GM21825 (cell line): ENCODE data around the gene POLR1F.
"Not testable (repeated sequence)": the region's sequence is repeated elsewhere in the genome, so short reads cannot be mapped to it uniquely, and the experiment has no call there.

ENCODE experiments used
- ATAC-seq: cut with Tn5 transposase; IDR thresholded peaks from one replicate; pipeline ENCODE4 v1.9.1; 2021; ENCODE audit warnings: mild to moderate bottlenecking, moderate library complexity; ENCODE audit not compliant: unreplicated experiment

POLR1F gene, protein sequence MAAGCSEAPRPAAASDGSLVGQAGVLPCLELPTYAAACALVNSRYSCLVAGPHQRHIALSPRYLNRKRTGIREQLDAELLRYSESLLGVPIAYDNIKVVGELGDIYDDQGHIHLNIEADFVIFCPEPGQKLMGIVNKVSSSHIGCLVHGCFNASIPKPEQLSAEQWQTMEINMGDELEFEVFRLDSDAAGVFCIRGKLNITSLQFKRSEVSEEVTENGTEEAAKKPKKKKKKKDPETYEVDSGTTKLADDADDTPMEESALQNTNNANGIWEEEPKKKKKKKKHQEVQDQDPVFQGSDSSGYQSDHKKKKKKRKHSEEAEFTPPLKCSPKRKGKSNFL

DNA sequence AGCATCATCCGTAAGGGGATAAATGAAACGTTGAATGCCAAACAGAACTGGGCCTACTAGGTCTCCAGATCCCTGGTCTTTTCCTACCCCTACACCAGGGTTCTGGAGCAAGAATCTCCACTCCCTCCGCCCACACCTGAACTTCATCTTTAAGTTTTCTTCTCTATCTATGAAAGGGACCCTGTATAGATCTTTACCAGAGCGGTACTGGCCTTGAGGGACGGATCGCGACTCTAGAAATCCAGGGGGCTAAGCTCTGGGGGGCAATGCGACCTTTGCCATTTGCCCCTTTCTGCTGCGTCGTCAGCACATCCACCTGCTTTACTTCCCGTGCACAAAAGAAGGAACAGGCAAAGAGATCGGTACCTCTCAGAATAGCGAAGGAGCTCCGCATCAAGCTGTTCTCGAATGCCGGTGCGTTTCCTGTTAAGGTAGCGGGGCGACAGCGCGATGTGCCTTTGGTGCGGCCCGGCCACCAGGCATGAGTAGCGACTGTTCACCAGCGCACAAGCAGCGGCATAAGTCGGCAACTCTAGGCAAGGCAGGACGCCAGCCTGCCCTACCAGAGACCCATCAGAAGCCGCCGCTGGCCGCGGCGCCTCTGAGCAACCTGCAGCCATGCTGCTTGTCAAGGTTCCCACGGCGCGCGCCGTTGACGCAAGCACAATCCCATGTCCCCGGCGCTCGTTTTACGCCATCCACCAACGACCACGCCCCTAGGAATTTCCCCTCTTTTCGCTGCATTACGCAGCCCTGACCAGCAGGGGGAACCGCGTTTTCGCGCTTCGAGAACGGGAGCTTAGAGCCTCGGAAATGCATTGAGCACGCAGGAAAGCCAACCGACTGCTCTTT, at the start of gene POLR1F:
Gene POLR1F, minus strand, starts transcription at position 641 of the 852 bp plus-strand sequence. Its CDS starts 21 bp downstream, at position 620.
- peak; percentile 99 for ATAC-seq

- ATAC-seq = no peak
Observed at GRCh38 chr7:19754521-19755116, 45.8 kb upstream of the POLR1F start.

GRCh38 chr7:19752020-19752419, 43.2 kb upstream of the POLR1F start:
- no peak for ATAC-seq

GRCh38 chr7:19749658-19750057, 40.8 kb upstream of the POLR1F start:
- no peak for ATAC-seq

DNA sequence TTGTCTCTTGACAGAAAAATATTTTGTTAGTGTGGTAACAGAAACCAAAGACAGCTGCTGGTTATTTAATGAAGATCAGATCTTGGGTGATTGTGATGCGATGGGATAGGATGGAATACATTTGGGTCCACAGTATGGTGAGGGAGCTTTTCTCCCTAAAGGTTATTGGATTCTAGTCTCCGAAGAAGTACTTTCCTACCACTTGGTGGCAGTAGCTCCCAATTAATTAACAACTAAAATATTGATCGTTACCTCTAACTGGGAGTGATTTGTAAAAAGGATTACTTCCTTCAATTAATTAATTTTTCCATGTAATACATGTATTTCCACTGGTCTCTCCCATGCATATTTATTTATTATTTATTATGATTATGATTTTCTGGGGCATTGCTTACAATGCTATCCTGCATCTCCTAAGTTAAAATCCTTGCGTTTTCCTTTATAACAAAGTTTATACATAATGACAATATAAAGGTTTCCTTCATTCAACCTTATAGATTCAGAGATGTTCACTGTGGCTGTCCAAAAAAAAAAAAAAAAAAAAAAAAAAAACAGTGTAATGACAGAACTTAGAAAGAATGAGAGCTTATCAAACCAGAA, 39.0 kb upstream of the POLR1F start:
- no peak for ATAC-seq

GRCh38 chr7:19744075-19744474, 35.2 kb upstream of the POLR1F start:
- ATAC-seq = no peak

DNA sequence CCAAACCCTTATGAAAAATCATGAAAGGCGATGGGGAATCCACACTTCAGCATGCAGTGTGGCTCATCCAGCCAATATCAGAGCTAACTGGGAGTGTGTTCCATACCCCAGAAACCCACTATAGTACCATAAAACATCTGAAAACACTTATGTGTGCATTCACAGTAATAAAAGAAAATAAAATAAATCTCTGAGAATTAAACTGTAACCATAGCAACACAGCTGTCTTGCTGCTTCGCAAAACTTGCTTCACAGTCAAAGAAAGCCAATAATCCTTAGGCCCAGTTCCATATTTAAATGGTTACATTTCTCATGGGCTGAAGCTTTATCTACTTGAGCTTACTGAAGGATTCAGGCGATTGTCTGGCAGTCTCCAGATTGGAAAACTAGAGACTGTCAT, 19.9 kb upstream of the POLR1F start:
- no peak for ATAC-seq

DNA sequence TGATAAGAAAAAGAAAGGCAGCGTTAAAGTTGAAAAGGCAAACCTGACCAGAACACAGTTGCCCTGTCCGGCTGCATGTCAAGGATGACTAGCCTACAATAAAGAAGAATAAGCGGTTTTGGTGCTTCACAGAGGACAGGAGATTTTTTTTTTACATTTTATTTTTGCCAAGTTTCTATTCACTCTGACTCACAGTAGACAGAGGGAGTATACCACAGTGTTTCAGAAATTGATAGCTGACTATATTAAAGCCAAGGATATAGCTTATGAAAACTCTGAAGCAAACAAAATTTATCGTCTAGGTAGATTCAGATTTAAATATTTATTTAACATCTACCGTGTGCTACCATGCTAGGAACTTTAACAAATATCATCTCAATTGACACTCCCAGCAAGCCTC, 16.9 kb upstream of the POLR1F start:
- ATAC-seq = no peak

DNA sequence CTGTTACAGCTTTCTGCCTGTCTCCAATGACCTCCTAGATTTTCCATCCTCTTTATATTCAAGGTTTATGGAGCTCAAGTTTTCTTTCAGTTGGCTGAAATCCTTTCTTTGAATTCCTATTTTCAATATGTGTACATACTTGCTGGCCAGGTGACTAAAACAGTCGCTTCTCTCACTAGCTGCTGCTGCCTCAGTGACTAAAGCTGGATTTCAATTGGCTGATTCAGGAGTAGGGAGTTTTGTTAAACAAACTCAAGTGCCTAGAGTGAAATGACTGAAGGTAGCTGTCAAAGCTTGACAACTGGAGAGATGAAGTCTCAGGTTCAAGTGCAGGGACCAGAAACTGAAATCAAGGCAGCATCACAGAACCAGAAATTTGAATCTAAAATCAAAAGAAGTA, 6.7 kb upstream of the POLR1F start:
- no peak for ATAC-seq

DNA sequence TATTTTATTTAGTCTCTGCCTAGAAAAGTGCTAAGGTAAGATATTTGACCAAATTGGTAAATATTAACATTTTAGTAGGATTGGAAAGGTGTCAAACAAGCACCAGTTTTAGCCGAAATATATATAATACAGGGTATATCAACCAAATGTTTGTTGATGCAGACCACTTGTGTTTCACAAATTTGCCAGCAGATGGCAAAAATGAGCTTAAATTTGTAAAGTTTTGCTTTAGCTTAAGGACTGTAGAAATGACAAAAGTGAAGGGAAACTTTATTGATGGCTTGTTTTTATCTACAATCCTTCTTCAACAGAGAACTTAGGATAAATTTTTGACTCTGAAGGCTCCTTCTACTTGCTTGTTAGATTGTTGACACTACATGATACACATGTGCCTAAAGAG, 4.8 kb upstream of the POLR1F start:
- no peak for ATAC-seq

DNA sequence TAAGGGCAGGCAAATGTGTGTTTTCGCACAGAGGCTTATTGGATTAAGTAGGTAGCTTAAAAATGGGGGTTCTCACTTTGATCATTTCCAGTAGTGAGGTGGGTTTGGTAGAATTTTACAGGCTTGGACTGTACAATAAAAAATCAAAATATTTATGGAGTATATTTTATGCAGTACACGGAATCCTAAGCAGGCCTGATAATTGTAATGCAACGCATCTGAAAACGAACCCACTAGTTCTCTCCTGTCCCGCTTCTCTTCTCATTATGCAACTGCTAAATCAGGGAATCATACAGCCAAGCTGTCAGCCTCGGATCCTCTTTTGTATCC, 377 bp upstream of the POLR1F start:
- ATAC-seq = no peak

DNA sequence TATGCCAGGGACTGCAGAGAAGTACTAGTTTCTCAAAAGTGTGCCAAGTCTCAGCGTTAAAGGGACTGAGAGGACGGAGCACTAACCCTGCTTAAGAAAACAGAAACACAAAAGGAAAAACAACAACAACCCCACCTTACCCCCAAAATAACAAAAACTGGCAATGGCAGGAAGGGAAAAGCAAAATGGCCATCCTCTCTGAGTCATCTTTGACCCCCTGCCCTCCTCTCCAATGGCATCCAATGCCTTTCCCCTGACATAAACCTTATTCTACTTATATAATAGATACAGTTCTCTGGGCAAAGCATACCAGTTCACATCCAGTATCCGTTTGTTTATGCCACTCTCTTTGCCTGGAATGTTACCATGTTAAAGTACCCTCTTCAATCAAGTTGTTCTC, 1.6 kb downstream of the POLR1F start:
- no peak for ATAC-seq

DNA sequence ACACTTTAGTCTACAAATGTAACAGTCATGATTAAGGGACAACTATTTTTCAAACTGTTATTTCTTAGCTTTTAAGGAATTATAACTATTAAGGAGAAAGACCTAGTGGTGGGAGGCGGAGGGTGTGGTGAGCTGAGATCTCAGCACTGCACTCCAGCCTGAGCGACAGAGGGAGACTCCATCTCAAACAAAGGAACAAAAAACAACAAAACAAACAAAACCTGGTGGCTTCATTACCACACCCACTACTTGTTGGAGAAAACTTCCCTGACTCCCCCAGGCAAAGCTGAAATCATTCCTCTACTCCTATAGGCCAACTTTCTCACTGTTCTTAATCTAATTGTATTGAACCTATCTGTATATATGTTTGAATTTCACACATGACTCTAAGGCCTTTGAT, 3.2 kb downstream of the POLR1F start:
- ATAC-seq = no peak

DNA sequence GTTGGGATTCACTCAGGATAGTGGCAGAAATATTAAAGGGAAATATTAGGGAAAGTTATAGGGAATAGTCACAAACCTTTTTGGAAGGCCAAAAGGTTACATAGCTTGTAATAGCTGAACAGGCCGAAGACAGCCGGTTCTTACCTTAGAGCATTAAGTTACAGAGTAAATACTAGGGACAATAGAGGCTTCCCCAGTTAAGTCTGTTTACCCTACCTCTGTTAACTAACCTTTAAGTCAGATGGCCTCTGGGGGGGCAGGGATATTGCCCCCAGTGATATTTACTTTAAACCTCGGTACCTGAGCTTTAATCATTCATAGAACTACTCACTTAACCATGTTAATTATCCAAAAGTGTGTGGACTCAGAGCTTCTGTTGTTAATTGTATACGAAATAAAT, 7.4 kb downstream of the POLR1F start:
- no peak for ATAC-seq

- ATAC-seq = no peak
Observed at GRCh38 chr7:19700936-19701335, 7.9 kb downstream of the POLR1F start.

DNA sequence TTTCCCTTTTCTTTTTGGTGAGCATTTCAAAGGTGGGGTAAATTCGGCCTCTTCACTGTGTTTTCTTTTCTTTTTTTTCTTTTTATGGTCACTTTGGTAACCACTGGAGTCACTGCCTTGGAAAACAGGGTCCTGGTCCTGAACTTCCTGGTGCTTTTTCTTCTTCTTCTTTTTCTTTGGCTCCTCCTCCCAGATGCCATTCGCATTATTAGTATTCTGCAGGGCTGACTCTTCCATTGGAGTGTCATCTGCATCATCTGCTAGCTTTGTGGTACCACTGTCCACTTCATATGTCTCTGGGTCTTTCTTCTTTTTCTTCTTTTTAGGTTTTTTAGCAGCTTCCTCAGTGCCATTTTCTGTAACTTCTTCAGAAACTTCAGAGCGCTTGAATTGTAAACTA, 10.5 kb downstream of the POLR1F start:
- no peak for ATAC-seq

DNA sequence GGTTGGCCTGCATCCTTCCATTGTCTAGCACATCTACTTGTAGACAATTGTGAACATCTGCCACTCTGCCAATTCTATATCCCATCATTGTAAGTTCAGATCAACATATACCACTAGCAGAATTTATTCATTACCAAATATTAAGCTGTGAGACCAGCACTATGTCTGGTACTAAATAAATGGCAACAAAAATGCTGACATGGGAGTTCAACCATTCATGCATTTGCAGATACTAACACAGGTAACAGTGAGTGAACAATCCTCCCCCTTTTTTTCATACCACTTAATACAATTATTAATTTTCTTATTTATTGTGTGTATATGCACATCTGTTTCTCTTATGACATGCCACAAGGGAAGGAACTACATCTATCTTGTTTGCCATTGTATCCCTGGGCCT, 11.9 kb downstream of the POLR1F start:
- ATAC-seq = no peak

DNA sequence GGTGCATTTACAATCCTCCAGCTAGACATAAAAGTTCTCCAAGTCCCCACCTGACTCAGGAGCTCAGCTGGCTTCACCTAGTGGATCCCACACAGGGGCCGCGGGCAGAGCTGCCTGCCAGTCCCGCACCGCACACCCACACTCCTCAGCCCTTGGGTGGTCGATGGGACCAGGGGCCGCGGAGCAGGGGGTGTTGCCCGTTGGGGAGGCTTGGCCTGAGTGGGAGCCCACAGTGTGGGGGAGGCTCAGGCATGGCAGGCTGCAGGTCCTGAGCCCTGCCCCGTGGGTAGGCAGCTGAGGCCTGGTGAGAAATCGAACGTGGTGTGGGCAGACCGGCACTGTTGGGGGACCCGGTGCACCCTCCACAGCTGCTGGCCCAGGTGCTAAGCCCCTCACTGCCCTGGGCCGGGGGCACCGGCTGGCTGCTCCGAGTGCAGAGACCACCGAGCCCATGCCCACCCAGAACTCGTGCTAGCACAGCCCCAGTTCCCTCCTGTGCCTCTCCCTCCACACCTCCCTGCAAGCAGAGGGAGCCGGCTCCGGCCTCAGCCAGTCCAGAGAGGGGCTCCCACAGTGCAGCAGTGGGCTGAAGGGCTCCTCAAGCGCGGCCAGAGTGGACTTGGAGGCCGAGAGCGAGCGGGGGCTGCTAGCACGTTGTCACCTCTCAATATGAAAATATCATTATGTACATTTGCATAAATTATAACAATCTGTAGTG, 16.6 kb downstream of the POLR1F start:
- no peak for ATAC-seq

GRCh38 chr7:19690736-19691135, 18.1 kb downstream of the POLR1F start:
- ATAC-seq = no peak

DNA sequence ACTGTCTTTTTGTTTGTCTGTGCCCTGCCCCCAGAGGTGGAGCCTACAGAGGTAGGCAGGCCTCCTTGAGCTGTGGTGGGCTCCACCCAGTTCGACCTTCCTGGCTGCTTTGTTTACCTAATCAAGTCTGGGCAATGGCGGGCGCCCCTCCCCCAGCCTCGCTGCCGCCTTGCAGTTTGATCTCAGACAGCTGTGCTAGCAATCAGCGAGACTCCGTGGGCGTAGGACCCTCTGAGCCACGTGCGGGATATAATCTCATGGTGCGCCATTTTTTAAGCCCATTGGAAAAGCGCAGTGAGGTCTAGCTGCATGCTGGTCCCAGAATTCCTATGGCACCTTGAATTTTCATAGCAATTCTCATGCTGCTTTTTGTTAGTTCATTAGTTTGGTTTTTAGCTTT, 19.7 kb downstream of the POLR1F start:
- not testable (repeated sequence) for ATAC-seq

GRCh38 chr7:19681596-19681995, 27.2 kb downstream of the POLR1F start:
- ATAC-seq = no peak
